GM13976 (cell line): ENCODE data around the gene SH3PXD2A.

Source experiments
- DNase-seq: peaks from one replicate; pipeline ENCODE4 v3.0.0; 2012; ENCODE audit warnings: low spot score
- CTCF ChIP-seq: IDR thresholded peaks from 2 replicates; pipeline ENCODE4 v1.5.1; 2012; ENCODE audit warnings: borderline replicate concordance, mild to moderate bottlenecking; ENCODE audit not compliant: insufficient read depth; ENCODE audit errors: extremely low read depth, missing control alignments, control extremely low read depth
- in situ Hi-C: fragments of 300-500 bp; cut with MboI; formaldehyde crosslinking; loops from one replicate; pipeline ENCODE4 v1.12.0; 2022; ENCODE audit warnings: low sequenced_read_pairs, mixed read lengths, inconsistent platforms; ENCODE audit not compliant: unreplicated experiment

The SH3PXD2A gene

GRCh38 chr10:103794996-103795395, 60.4 kb downstream of the SH3PXD2A start:
- in situ Hi-C loops, result no loop called here
- TF ChIP-seq CTCF, result no peak
- no peak for DNase-seq

GRCh38 chr10:103793920-103794883, 61.2 kb downstream of the SH3PXD2A start:
- DNase-seq, result no peak
- no peak for TF ChIP-seq CTCF
- in situ Hi-C loops, result no loop called here

- TF ChIP-seq CTCF, result no peak
- no peak for DNase-seq
- in situ Hi-C loops, result no loop called here
These were observed 61.9 kb downstream of the SH3PXD2A start for GRCh38 chr10:103793429-103793828.

- TF ChIP-seq CTCF, result no peak
- no peak for DNase-seq
- in situ Hi-C loops, result no loop called here
These were observed 62.8 kb downstream of the SH3PXD2A start for GRCh38 chr10:103792547-103792946.

GRCh38 chr10:103791858-103792257, 63.5 kb downstream of the SH3PXD2A start:
- no peak for TF ChIP-seq CTCF
- in situ Hi-C loops, result no loop called here
- no peak for DNase-seq

GRCh38 chr10:103791291-103791690, 64.1 kb downstream of the SH3PXD2A start:
- in situ Hi-C loops, result no loop called here

More at GRCh38 chr10:103791291-103791690, 64.1 kb downstream of the SH3PXD2A start:
- DNase-seq, result no peak
- no peak for TF ChIP-seq CTCF
